ENCODE results near the gene PDE3A.

GRCh38 chr12:20701106-20701505 lies 332.8 kb downstream of the PDE3A start:
- TF ChIP-seq CTCF (IDR thresholded peaks at IDR 0.05): no peak
- TF ChIP-seq POLR2A (IDR thresholded peaks at IDR 0.05): no peak
